Measurements from ENCODE around the gene DMPK. TPM values are rescaled to one million over a fixed set of nuclear protein-coding genes. Genes with fewer than 3 reads are reported as not detected.

DMPK gene
- total RNA-seq, 5 donors from 2014 or later (not counting 1 experiment from before 2014, with no cell fraction given) = 31.4 to 46.4 (median 36.9) TPM

DNA sequence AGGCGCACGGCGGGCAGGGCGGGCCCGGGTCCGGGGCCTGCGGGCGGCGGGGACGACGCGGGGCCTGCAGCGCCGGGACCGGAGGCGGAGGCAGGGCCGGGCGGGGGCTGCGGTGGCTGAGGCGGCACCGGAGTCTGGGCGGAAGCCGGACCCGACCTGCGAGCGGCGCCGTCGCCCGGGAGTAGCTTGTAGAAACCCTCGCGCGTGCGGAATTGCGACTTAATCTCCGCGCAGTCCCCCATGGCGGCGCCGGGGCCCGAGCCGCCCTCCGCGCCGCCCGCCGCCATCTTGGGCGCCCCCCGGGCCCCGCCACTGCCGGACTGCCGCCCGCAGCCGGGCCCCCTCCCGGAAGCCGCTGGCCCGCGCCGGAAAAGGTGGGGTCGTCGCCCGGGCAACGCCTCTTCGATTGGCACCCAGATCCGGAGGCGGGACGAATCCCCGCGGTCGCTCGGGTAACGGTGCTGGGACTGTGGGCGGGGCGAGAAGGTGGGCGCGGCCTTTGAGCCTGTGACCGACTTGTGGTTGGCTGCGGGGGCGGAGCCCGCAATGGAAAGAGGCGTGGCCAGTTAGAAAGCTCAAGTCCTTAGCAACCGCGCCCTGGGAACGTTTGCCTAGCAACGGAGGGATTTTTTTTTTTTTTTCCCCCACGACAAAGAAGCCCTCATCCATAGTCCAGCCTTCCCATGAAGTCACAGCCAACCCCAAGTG lies 10.3 kb upstream of the DMPK start, which contains the start of gene DMWD:
Gene DMWD (minus strand): TSS at position 376 of the 708 bp plus-strand sequence. CDS start 89 bp downstream, at position 287.
- Mint-ChIP-seq H3K9me3 (no peaks in the 10 kb centered on the region), H3K4me3 (peak within 1 kb of the TSS; percentile 80 to 87 (median 85)), H3K36me3 (peaks cover 18% of the 10 kb centered on the region), H3K27ac (peak within 1 kb of the TSS; percentile 68 to 71), H3K4me1 (peaks cover 31 to 56% (median 42%) of the 10 kb centered on the region in 3 donors), H3K27me3 (peaks cover 13 to 35% of the 10 kb centered on the region in 2 donors)
- peaks cover 9 to 44% of the 10 kb centered on the region in 2 experiments for H3K27me3 ChIP-seq (replicated peaks in 1 of 2; ENCODE audit: control insufficient read depth in 2 of 2, extremely low read depth in 1 of 2, insufficient read depth in 2 of 2, low read length in 1 of 2)
- peaks cover 7 to 9% of the 10 kb centered on the region in 2 donors for H3K36me3 ChIP-seq (ENCODE audit: control insufficient read depth in 2 of 2, extremely low read depth in 1 of 2, insufficient read depth in 1 of 2, low read length in 1 of 2)
- POLR2A ChIA-PET = interaction anchor here (0.6 to 1.0 kb wide), 3 partner anchors 12 to 116 kb away, joined by 4 to 7 read pairs (median 4); no protein-coding TSS in a partner anchor
- peak within 1 kb of the TSS; percentile 58 to 64 for H3K4me3 ChIP-seq (ENCODE audit: control insufficient read depth in 1 of 2, extremely low read depth in 1 of 2, low read length in 1 of 2)
- H3K27ac ChIP-seq (ENCODE audit: low read length) = peak within 1 kb of the TSS; percentile 44
- peak; percentile 95 to 100 (median 99) for DNase-seq
- peak; percentile 94 to 95 (median 95) for ATAC-seq (replicated peaks in 1 of 4)
- peaks cover 23 to 35% of the 10 kb centered on the region in 2 experiments for H3K4me1 ChIP-seq (ENCODE audit: control insufficient read depth in 1 of 2, extremely low read depth in 1 of 2, insufficient read depth in 2 of 2, low read length in 2 of 2)
- CTCF ChIA-PET = interaction anchor here (0.6 to 1.9 kb wide), 6 partner anchors 14 to 920 kb away, joined by 3 to 19 read pairs (median 4); partner anchors contain the start of genes FBXO46 (in 1 of the 2) and SIX5 (in 1 of the 2)
- under 1% methylated on average over 85 of the region's 86 CpGs for WGBS (ENCODE audit: insufficient coverage)
- no peaks in the 10 kb centered on the region for H3K9me3 ChIP-seq

DNA sequence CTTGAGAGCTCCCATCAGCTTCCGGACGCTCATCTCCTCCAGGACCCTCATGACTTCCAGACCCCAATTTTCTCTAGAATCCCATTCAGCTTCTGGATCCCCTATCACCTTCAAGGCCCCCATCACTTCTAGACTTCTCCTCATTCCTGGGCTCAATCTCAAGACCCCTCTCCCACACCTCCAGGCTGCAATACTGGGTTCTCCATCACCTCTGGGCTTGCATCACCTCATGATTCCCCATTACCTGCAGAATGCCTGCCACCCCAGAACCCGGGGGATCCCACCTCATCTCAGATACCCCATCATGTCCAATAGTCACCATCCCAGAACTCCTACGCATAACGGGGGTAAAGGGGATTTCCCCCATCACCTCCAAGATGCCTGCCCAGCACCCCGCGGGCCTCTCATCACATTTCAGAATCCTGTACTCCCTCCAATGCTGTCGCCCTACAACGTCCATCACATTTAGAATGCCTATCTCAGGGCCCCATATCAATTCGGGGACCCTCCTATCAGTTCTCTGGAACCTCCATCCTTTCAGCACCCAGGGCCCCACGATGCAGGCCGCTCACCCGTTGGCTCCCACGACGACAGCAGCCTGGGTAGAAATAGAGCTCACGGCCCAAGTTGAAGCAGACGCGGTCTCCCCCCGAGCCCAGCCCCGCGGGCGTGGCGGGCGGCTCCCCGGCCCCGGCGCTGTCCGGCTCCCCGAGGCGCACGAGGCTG lies 9.6 kb upstream of the DMPK start:
- H3K36me3 ChIP-seq (ENCODE audit: control insufficient read depth in 2 of 2, extremely low read depth in 1 of 2, insufficient read depth in 1 of 2, low read length in 1 of 2) = peaks cover 7 to 15% of the 10 kb centered on the region in 2 donors
- DNase-seq (peak in 1 of 35 experiments; percentile 40), ATAC-seq (replicated peaks in 1 of 4) (no peak)
- peaks cover 12 to 32% of the 10 kb centered on the region in 2 donors for H3K27me3 Mint-ChIP-seq
- no peaks in the 10 kb centered on the region for H3K9me3 Mint-ChIP-seq
- H3K4me3 ChIP-seq (ENCODE audit: control insufficient read depth in 1 of 2, extremely low read depth in 1 of 2, low read length in 1 of 2) = peak overlapping the region; percentile 58 to 64
- ChIA-PET POLR2A (interaction anchor here in 1 of 2 donors (0.6 kb wide), 1 partner anchor 9 kb away, joined by 3 read pairs; no protein-coding TSS in a partner anchor), CTCF (interaction anchor here in 1 of 2 donors (0.9 to 1.9 kb wide), 3 partner anchors 13 to 61 kb away, joined by 4 to 19 read pairs (median 4); partner anchors contain the start of genes FBXO46 and SIX5)
- H3K4me1 ChIP-seq (ENCODE audit: control insufficient read depth in 1 of 2, extremely low read depth in 1 of 2, insufficient read depth in 2 of 2, low read length in 2 of 2) = peaks cover 23 to 35% of the 10 kb centered on the region in 2 experiments
- peaks cover 9 to 42% of the 10 kb centered on the region in 2 experiments for H3K27me3 ChIP-seq (replicated peaks in 1 of 2; ENCODE audit: control insufficient read depth in 2 of 2, extremely low read depth in 1 of 2, insufficient read depth in 2 of 2, low read length in 1 of 2)
- H3K4me3 Mint-ChIP-seq = peak overlapping the region; percentile 80 to 87 (median 85)
- WGBS (ENCODE audit: insufficient coverage) = 7% methylated on average over 29 of the region's 31 CpGs
- H3K36me3 Mint-ChIP-seq = peaks cover 25% of the 10 kb centered on the region
- H3K4me1 Mint-ChIP-seq = peaks cover 31 to 56% (median 42%) of the 10 kb centered on the region in 3 donors
- no peaks in the 10 kb centered on the region for H3K9me3 ChIP-seq
- peak overlapping the region; percentile 3 to 28 for H3K27ac Mint-ChIP-seq
- no peak overlapping the region for H3K27ac ChIP-seq (ENCODE audit: low read length)

GRCh38 chr19:45790942-45791341 lies 8.7 kb upstream of the DMPK start:
- Mint-ChIP-seq H3K36me3 (peaks cover 33% of the 10 kb centered on the region), H3K4me1 (peaks cover 31 to 56% (median 42%) of the 10 kb centered on the region in 3 donors), H3K4me3 (peak overlapping the region; percentile 80 to 87 (median 85)), H3K27ac (peak overlapping the region in 1 of 2 donors; percentile 32), H3K27me3 (peaks cover 9 to 24% of the 10 kb centered on the region in 2 donors), H3K9me3 (no peaks in the 10 kb centered on the region)
- no peak overlapping the region for H3K27ac ChIP-seq (ENCODE audit: low read length)
- no peak overlapping the region for H3K4me3 ChIP-seq (ENCODE audit: control insufficient read depth in 1 of 2, extremely low read depth in 1 of 2, low read length in 1 of 2)
- ChIA-PET CTCF (no interaction called here), POLR2A (interaction anchor here in 1 of 2 donors (0.6 kb wide), 1 partner anchor 8 kb away, joined by 3 read pairs; no protein-coding TSS in a partner anchor)
- peaks cover 9 to 40% of the 10 kb centered on the region in 2 experiments for H3K27me3 ChIP-seq (replicated peaks in 1 of 2; ENCODE audit: control insufficient read depth in 2 of 2, extremely low read depth in 1 of 2, insufficient read depth in 2 of 2, low read length in 1 of 2)
- no peaks in the 10 kb centered on the region for H3K9me3 ChIP-seq
- ATAC-seq (replicated peaks in 1 of 4) (peak in 3 of 4 experiments; percentile 16 to 40 (median 35)), DNase-seq (peak in 6 of 35 experiments; percentile 18 to 56 (median 38))
- peaks cover 23 to 35% of the 10 kb centered on the region in 2 experiments for H3K4me1 ChIP-seq (ENCODE audit: control insufficient read depth in 1 of 2, extremely low read depth in 1 of 2, insufficient read depth in 2 of 2, low read length in 2 of 2)
- peaks cover 12 to 24% of the 10 kb centered on the region in 2 donors for H3K36me3 ChIP-seq (ENCODE audit: control insufficient read depth in 2 of 2, extremely low read depth in 1 of 2, insufficient read depth in 1 of 2, low read length in 1 of 2)
- 39% methylated on average over 5 of the region's 8 CpGs for WGBS (ENCODE audit: insufficient coverage)

DNA sequence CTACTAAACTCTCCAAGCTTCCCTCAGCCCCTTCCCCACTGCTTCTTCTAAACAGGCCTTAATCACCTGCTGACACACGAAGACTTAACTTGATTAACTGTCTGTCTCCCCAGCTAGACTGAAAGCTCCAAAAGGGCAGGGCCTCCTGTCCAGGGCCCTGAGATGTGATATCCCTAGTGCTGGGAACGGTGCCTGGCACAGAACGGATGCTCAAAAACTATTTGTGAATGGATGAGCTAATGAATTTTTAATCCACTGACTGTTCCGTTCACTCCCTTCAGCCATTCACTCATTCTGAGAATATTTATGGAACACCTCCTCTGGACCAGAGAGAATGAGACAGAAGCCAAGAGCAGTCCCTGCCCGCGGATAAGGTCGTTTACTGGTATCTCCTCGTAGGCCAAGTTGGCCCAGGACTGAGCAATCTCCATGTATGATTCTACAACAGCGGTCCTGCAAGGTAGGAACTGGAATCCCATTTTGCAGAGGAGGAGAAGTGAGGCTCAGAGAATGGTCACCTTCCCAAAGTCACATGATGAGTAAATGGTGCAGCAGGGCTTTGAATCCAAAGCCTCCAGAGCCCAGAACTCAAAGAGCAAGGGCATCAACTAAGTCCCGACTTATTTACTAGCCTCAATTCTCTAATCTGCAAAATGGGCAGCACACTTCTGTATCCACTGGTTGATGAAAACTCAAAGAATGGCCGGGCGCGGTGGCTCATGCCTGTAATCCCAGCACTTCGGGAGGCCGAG lies 6.9 kb upstream of the DMPK start:
- H3K27me3 ChIP-seq (replicated peaks in 1 of 2; ENCODE audit: control insufficient read depth in 2 of 2, extremely low read depth in 1 of 2, insufficient read depth in 2 of 2, low read length in 1 of 2) = peaks cover 7 to 32% of the 10 kb centered on the region in 2 experiments
- Mint-ChIP-seq H3K4me3 (no peak overlapping the region), H3K27ac (no peak overlapping the region), H3K4me1 (peaks cover 31 to 51% (median 39%) of the 10 kb centered on the region in 3 donors), H3K27me3 (peaks cover 3 to 11% of the 10 kb centered on the region in 2 donors), H3K36me3 (peaks cover 33% of the 10 kb centered on the region), H3K9me3 (no peaks in the 10 kb centered on the region)
- H3K4me1 ChIP-seq (ENCODE audit: control insufficient read depth in 1 of 2, extremely low read depth in 1 of 2, insufficient read depth in 2 of 2, low read length in 2 of 2) = peaks cover 23 to 35% of the 10 kb centered on the region in 2 experiments
- 99% methylated on average over 11 of the region's 15 CpGs for WGBS (ENCODE audit: insufficient coverage)
- peaks cover 12 to 24% of the 10 kb centered on the region in 2 donors for H3K36me3 ChIP-seq (ENCODE audit: control insufficient read depth in 2 of 2, extremely low read depth in 1 of 2, insufficient read depth in 1 of 2, low read length in 1 of 2)
- POLR2A ChIA-PET = no interaction called here
- no peak overlapping the region for H3K4me3 ChIP-seq (ENCODE audit: control insufficient read depth in 1 of 2, extremely low read depth in 1 of 2, low read length in 1 of 2)
- ATAC-seq (replicated peaks in 1 of 4) = no peak
- no peak for DNase-seq
- CTCF ChIA-PET = interaction anchor here (0.7 to 1.0 kb wide), 2 partner anchors 20 to 28 kb away, joined by 3 to 8 read pairs; no protein-coding TSS in a partner anchor
- H3K27ac ChIP-seq (ENCODE audit: low read length) = no peak overlapping the region
- H3K9me3 ChIP-seq = no peaks in the 10 kb centered on the region

DNA sequence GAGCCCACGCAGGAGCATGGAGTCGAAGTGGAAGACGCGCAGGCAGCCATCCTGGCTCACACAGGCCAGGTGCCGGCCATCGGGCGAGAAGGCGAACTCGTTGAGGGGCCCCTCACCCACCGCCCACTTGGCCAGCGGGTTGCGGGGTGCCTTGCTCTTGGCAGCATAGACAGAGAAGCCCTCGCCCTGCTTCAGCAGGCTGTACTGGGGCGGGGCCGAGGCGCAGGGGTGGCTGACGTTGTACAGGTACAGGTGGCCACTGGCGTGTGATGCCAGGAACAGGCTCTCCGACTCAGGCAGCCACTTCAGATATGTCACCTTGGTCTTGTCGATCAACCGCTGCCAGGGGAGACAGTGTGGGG lies 4.2 kb upstream of the DMPK start:
- peaks cover 13 to 30% (median 18%) of the 10 kb centered on the region in 3 donors for H3K4me1 Mint-ChIP-seq
- H3K9me3 ChIP-seq = no peaks in the 10 kb centered on the region
- ChIA-PET CTCF (no interaction called here), POLR2A (no interaction called here)
- ATAC-seq (replicated peaks in 1 of 4) (no peak), DNase-seq (no peak)
- H3K4me1 ChIP-seq (ENCODE audit: control insufficient read depth in 1 of 2, extremely low read depth in 1 of 2, insufficient read depth in 2 of 2, low read length in 2 of 2) = peaks cover 10 to 14% of the 10 kb centered on the region in 2 experiments
- WGBS (ENCODE audit: insufficient coverage) = 97% methylated on average over 18 of the region's 21 CpGs
- H3K27ac Mint-ChIP-seq = no peak overlapping the region
- H3K27ac ChIP-seq (ENCODE audit: low read length) = no peak overlapping the region
- H3K27me3 Mint-ChIP-seq = peaks cover 2 to 3% of the 10 kb centered on the region in 2 donors
- no peak overlapping the region for H3K4me3 ChIP-seq (ENCODE audit: control insufficient read depth in 1 of 2, extremely low read depth in 1 of 2, low read length in 1 of 2)
- H3K27me3 ChIP-seq (replicated peaks in 1 of 2; ENCODE audit: control insufficient read depth in 2 of 2, extremely low read depth in 1 of 2, insufficient read depth in 2 of 2, low read length in 1 of 2) = peaks cover 5 to 37% of the 10 kb centered on the region in 2 experiments
- H3K36me3 Mint-ChIP-seq = peaks cover 33% of the 10 kb centered on the region
- H3K9me3 Mint-ChIP-seq = no peaks in the 10 kb centered on the region
- peaks cover 12 to 24% of the 10 kb centered on the region in 2 donors for H3K36me3 ChIP-seq (ENCODE audit: control insufficient read depth in 2 of 2, extremely low read depth in 1 of 2, insufficient read depth in 1 of 2, low read length in 1 of 2)
- no peak overlapping the region for H3K4me3 Mint-ChIP-seq

Measured in T-cell (primary cell).